Measurements from ENCODE around the gene RETREG2.

The RETREG2 gene

GRCh38 chr2:219171231-219171651, 6.8 kb upstream of the RETREG2 start:
- DNase-seq: peak; percentile 22

GRCh38 chr2:219172231-219173154, 5.6 kb upstream of the RETREG2 start:
- no peak for DNase-seq

GRCh38 chr2:219173176-219173575, 4.9 kb upstream of the RETREG2 start:
- no peak for DNase-seq

- DNase-seq: no peak
These were observed 3.9 kb upstream of the RETREG2 start for GRCh38 chr2:219174146-219174545.

- no peak for DNase-seq
These were observed 3.3 kb upstream of the RETREG2 start for GRCh38 chr2:219174801-219175200.

- no peak for DNase-seq
These were observed 2.6 kb upstream of the RETREG2 start for GRCh38 chr2:219175486-219175885.

- no peak for DNase-seq
These were observed 1.9 kb upstream of the RETREG2 start for GRCh38 chr2:219175928-219176817.

- DNase-seq: peak; percentile 72
These were observed 1.1 kb upstream of the RETREG2 start, which contains the start of gene CNPPD1 for GRCh38 chr2:219176818-219177551. Gene CNPPD1 (minus strand): TSS chr2:219176925. CDS start chr2:219176828, 97 bp downstream.

- no peak for DNase-seq
These were observed 501 bp downstream of the RETREG2 start for GRCh38 chr2:219178377-219179175.

GRCh38 chr2:219179601-219180465, 1.8 kb downstream of the RETREG2 start:
- DNase-seq: no peak

GRCh38 chr2:219180961-219181360, 2.9 kb downstream of the RETREG2 start:
- no peak for DNase-seq

GRCh38 chr2:219181531-219181930, 3.5 kb downstream of the RETREG2 start:
- no peak for DNase-seq

GRCh38 chr2:219182331-219183150, 4.5 kb downstream of the RETREG2 start:
- DNase-seq: no peak

GRCh38 chr2:219183151-219183772, 5.2 kb downstream of the RETREG2 start:
- no peak for DNase-seq

- no peak for DNase-seq
These were observed 6.0 kb downstream of the RETREG2 start for GRCh38 chr2:219184121-219184520.

GRCh38 chr2:219186754-219187456, 8.8 kb downstream of the RETREG2 start:
- DNase-seq: no peak

GRCh38 chr2:219197388-219197787, 19.3 kb downstream of the RETREG2 start:
- no peak for DNase-seq

- no peak for DNase-seq
These were observed 20.9 kb downstream of the RETREG2 start for GRCh38 chr2:219198974-219199373.

All from NCI-H1436 (cell line).